IMR-90 (cell line): Measurements from ENCODE around the gene RABGAP1. TPM values are rescaled to one million over a fixed set of nuclear protein-coding genes. Genes with fewer than 3 reads are reported as not detected.

ENCODE experiments used
- ATAC-seq: fragments of 200-7000 bp; cut with Tn5 transposase; 2 replicates; pipeline ENCODE4 v1.9.1; 2020; ENCODE audit warnings: low read depth, mild to moderate bottlenecking, moderate library complexity
- BruUV-seq: library from RNA; stranded (reverse); fragments of 400-500 nt; replicated peaks from 2 replicates; lab custom pipeline; 2021; lab: Mats Ljungman, UMichigan
- CTCF ChIA-PET: fragments of 300-600 bp; formaldehyde crosslinking; extraction: SDS; loops from one replicate; lab custom pipeline; 2021; ENCODE audit warnings: antibody characterized with exemption; lab: Yijun Ruan, JAX
- POLR2A ChIA-PET: fragments of 300-600 bp; sonication (Branson Sonifier 250); formaldehyde crosslinking; loops from one replicate; lab custom pipeline; 2022; ENCODE audit warnings: antibody characterized with exemption; ENCODE audit not compliant: unreplicated experiment; lab: Charles Lee
- DNase-seq: peaks from one replicate; pipeline ENCODE4 v3.0.0; 2013
- H2AFZ ChIP-seq: replicated peaks from 2 replicates; pipeline ENCODE3; 2013; ENCODE audit warnings: low read length, mild to moderate bottlenecking; ENCODE audit not compliant: poor library complexity
- H2AK5ac ChIP-seq: 2 replicates; pipeline ENCODE4 v1.6.1; 2013; ENCODE audit warnings: low read depth, low read length, inconsistent platforms
- H2AK9ac ChIP-seq: replicated peaks from 2 replicates; pipeline ENCODE3; 2013; ENCODE audit warnings: mild to moderate bottlenecking, low read depth, low read length, moderate library complexity; ENCODE audit not compliant: poor library complexity
- H2BK120ac ChIP-seq: 2 replicates; pipeline ENCODE4 v1.6.1; 2013; ENCODE audit warnings: low read depth, low read length, inconsistent platforms
- H2BK15ac ChIP-seq: 3 replicates; pipeline ENCODE4 v1.6.1; 2013; ENCODE audit warnings: low read depth, low read length, inconsistent platforms
- H2BK20ac ChIP-seq: 2 replicates; pipeline ENCODE4 v1.6.1; 2013; ENCODE audit warnings: low read depth, mild to moderate bottlenecking, inconsistent platforms, low read length, moderate library complexity
- H2BK5ac ChIP-seq: 2 replicates; pipeline ENCODE4 v1.6.1; 2013; ENCODE audit warnings: mild to moderate bottlenecking, low read depth, low read length, inconsistent platforms; ENCODE audit not compliant: poor library complexity, severe bottlenecking
- H3K14ac ChIP-seq: replicated peaks from 2 replicates; pipeline ENCODE4 v1.6.1; 2013; ENCODE audit warnings: low read depth, low read length, inconsistent platforms
- H3K18ac ChIP-seq: 2 replicates; pipeline ENCODE4 v1.6.1; 2013; ENCODE audit warnings: low read depth, low read length, control low read depth
- H3K23ac ChIP-seq: 2 replicates; pipeline ENCODE4 v1.6.1; 2013; ENCODE audit warnings: low read depth, low read length, inconsistent platforms
- H3K27ac ChIP-seq: 2 replicates; pipeline ENCODE4 v1.5.1; 2013; ENCODE audit warnings: mild to moderate bottlenecking, control low read depth, low read length; ENCODE audit not compliant: insufficient read depth
- H3K27me3 ChIP-seq: 2 replicates; pipeline ENCODE4 v1.6.1; 2013; ENCODE audit warnings: low read length; ENCODE audit not compliant: control insufficient read depth, insufficient read depth
- H3K36me3 ChIP-seq: 2 replicates; pipeline ENCODE4 v1.6.1; 2013; ENCODE audit warnings: low read length, mixed read lengths; ENCODE audit not compliant: control insufficient read depth, insufficient read depth
- H3K4ac ChIP-seq: 2 replicates; pipeline ENCODE4 v1.6.1; 2013; ENCODE audit warnings: low read depth, low read length, inconsistent platforms
- H3K4me1 ChIP-seq: 2 replicates; pipeline ENCODE4 v1.6.1; 2013; ENCODE audit warnings: low read length, mixed read lengths; ENCODE audit not compliant: control insufficient read depth, insufficient read depth
- H3K4me2 ChIP-seq: 2 replicates; pipeline ENCODE4 v1.6.1; 2013; ENCODE audit warnings: low read depth, mild to moderate bottlenecking, control low read depth, low read length, moderate library complexity
- H3K4me3 ChIP-seq: 2 replicates; pipeline ENCODE4 v1.5.1; 2013; ENCODE audit warnings: low read depth, mild to moderate bottlenecking, control low read depth, low read length, moderate library complexity; ENCODE audit not compliant: insufficient read depth
- H3K56ac ChIP-seq: 2 replicates; pipeline ENCODE4 v1.6.1; 2013; ENCODE audit warnings: low read length, inconsistent platforms; ENCODE audit not compliant: insufficient read depth; ENCODE audit errors: extremely low read depth
- H3K79me1 ChIP-seq, 2 experiments: 2 replicates each; pipeline ENCODE4 v1.6.1; 2013; ENCODE audit warnings: low read length in 2 of 2, inconsistent platforms in 1 of 2, low read depth in 1 of 2
- H3K9ac ChIP-seq: 2 replicates; pipeline ENCODE4 v1.6.1; 2013; ENCODE audit warnings: low read depth, low read length, control low read depth
- H3K9me1 ChIP-seq: 2 replicates; pipeline ENCODE4 v1.6.1; 2013; ENCODE audit warnings: low read length, inconsistent platforms; ENCODE audit not compliant: insufficient read depth
- H3K9me3 ChIP-seq: 2 replicates; pipeline ENCODE4 v1.6.1; 2013; ENCODE audit warnings: low read length; ENCODE audit not compliant: control insufficient read depth, insufficient read depth
- H4K20me1 ChIP-seq: 2 replicates; pipeline ENCODE4 v1.6.1; 2013; ENCODE audit warnings: low read length, inconsistent platforms; ENCODE audit not compliant: insufficient read depth
- H4K5ac ChIP-seq: 2 replicates; pipeline ENCODE4 v1.6.1; 2013; ENCODE audit warnings: mild to moderate bottlenecking, low read depth, low read length, control low read depth
- H4K8ac ChIP-seq, 2 experiments: 2 replicates each; pipeline ENCODE4 v1.6.1; 2013; ENCODE audit warnings: low read depth in 2 of 2, low read length in 2 of 2, control low read depth in 1 of 2, inconsistent platforms in 1 of 2
- H4K91ac ChIP-seq: 2 replicates; pipeline ENCODE4 v1.6.1; 2013; ENCODE audit warnings: low read depth, low read length, inconsistent platforms; ENCODE audit not compliant: insufficient read depth
- MXI1 ChIP-seq: IDR thresholded peaks from 2 replicates; pipeline ENCODE4 v1.6.1; 2012; ENCODE audit warnings: low read depth, mild to moderate bottlenecking, low read length, moderate library complexity, borderline replicate concordance
- POLR2A ChIP-seq: IDR thresholded peaks from 2 replicates; pipeline ENCODE4 v1.6.1; 2012; ENCODE audit warnings: mild to moderate bottlenecking, low read depth, low read length
- RFX5 ChIP-seq: IDR thresholded peaks from 2 replicates; pipeline ENCODE4 v1.8.0; 2012; ENCODE audit warnings: low read depth, mild to moderate bottlenecking, low read length, moderate library complexity
- WGBS, 2 experiments: methylation state at CpG; one replicate each; pipeline versions ENCODE4 v1.1.5 to v1.1.7; 2013; ENCODE audit warnings: missing lambda C conversion rate in 2 of 2; ENCODE audit not compliant: insufficient read length in 1 of 2; ENCODE audit errors: extremely low coverage in 2 of 2; 5-methylcytosine and 5-hydroxymethylcytosine counted together
- dilution Hi-C: fragments of 300-500 bp; cut with HindIII; formaldehyde crosslinking; loops from one replicate; pipeline ENCODE4 v1.14.3; 2018; ENCODE audit warnings: low sequenced_read_pairs; ENCODE audit not compliant: unreplicated experiment
- in situ Hi-C: fragments of 300-500 bp; cut with MboI; formaldehyde crosslinking; loops from 3 replicates; pipeline ENCODE4 v1.14.3; 2019; ENCODE audit warnings: low sequenced_read_pairs, inconsistent platforms, mixed read lengths
- intact Hi-C: fragments of 100-400 bp; cut with micrococcal nuclease; formaldehyde crosslinking; loops from 2 replicates; pipeline ENCODE4 v1.10.0; 2022
- polyA plus RNA-seq, 3 experiments: library from polyadenylated mRNA; depleted of rRNA; stranded (reverse); fragments of >200 nt; gene quantifications; 2 replicates each; pipeline ENCODE4 v1.2.3, GENCODE V29; 2012; ENCODE audit warnings: low replicate concordance in 1 of 3
- total RNA-seq: library from RNA; depleted of rRNA; stranded (reverse); fragments of >200 nt; gene quantifications from 2 replicates; pipeline ENCODE4 v1.2.3, GENCODE V29; 2012

The RABGAP1 gene
- total and polyA plus RNA-seq, 2 of the 4 experiments (the other 2 are of a cell fraction) = 20.0 to 53.9 TPM

GRCh38 chr9:123005964-123006363 lies 65.1 kb downstream of the RABGAP1 start:
- no peak overlapping the region for H2AK5ac ChIP-seq
- no peak overlapping the region for H2AFZ ChIP-seq
- H4K8ac ChIP-seq = no peak overlapping the region
- peaks cover 5% of the 10 kb centered on the region; the same call in 1 of the 2 replicates for H3K4me1 ChIP-seq
- no peak overlapping the region for H3K9ac ChIP-seq
- dilution Hi-C loops (no loop called here), intact Hi-C loops (loop anchor here (10.0 kb wide), 1 partner anchor 349 kb away; the partner anchor contains the start of gene CRB2), in situ Hi-C loops (no loop called here)
- no peaks in the 10 kb centered on the region for H4K20me1 ChIP-seq
- H3K56ac ChIP-seq = no peak overlapping the region
- DNase-seq = peak; percentile 52
- no peak overlapping the region for H4K5ac ChIP-seq
- no peak overlapping the region for H3K18ac ChIP-seq
- no peak for TF ChIP-seq POLR2A
- no peak for TF ChIP-seq RFX5
- no peak for TF ChIP-seq MXI1
- no peak overlapping the region for H3K4ac ChIP-seq
- no peaks in the 10 kb centered on the region for H3K9me3 ChIP-seq
- BruUV-seq = no TSS peak
- H3K23ac ChIP-seq = no peak overlapping the region
- no peak overlapping the region for H2BK120ac ChIP-seq
- no peak overlapping the region for H3K4me2 ChIP-seq
- no peaks in the 10 kb centered on the region for H3K9me1 ChIP-seq
- H3K14ac ChIP-seq = no peak overlapping the region
- ChIA-PET POLR2A (interaction anchor here (0.6 kb wide), 1 partner anchor 15 kb away, joined by 17 read pairs; no protein-coding TSS in a partner anchor), CTCF (no interaction called here)
- H2BK20ac ChIP-seq = no peak overlapping the region
- no peak overlapping the region for H4K91ac ChIP-seq
- peaks cover 8% of the 10 kb centered on the region for H3K36me3 ChIP-seq
- H2BK5ac ChIP-seq = no peak overlapping the region
- peak; percentile 60 for ATAC-seq
- no CpG with 5 or more reads among the region's 1 CpG for WGBS, 2 experiments
- H3K4me3 ChIP-seq = no peak overlapping the region
- no peak overlapping the region for H2AK9ac ChIP-seq
- H3K79me1 ChIP-seq = peaks cover 5 to 7% of the 10 kb centered on the region in 2 experiments; a peak in 3 of 4 replicates
- no peak overlapping the region for H2BK15ac ChIP-seq
- H3K27ac ChIP-seq = no peak overlapping the region
- H3K27me3 ChIP-seq = no peaks in the 10 kb centered on the region
